HG03196 (cell line): ENCODE data around the gene SAMD1.

Experiments
- ATAC-seq: cut with Tn5 transposase; IDR thresholded peaks from one replicate; pipeline ENCODE4 v1.9.1; 2021; ENCODE audit not compliant: unreplicated experiment

The SAMD1 gene

DNA sequence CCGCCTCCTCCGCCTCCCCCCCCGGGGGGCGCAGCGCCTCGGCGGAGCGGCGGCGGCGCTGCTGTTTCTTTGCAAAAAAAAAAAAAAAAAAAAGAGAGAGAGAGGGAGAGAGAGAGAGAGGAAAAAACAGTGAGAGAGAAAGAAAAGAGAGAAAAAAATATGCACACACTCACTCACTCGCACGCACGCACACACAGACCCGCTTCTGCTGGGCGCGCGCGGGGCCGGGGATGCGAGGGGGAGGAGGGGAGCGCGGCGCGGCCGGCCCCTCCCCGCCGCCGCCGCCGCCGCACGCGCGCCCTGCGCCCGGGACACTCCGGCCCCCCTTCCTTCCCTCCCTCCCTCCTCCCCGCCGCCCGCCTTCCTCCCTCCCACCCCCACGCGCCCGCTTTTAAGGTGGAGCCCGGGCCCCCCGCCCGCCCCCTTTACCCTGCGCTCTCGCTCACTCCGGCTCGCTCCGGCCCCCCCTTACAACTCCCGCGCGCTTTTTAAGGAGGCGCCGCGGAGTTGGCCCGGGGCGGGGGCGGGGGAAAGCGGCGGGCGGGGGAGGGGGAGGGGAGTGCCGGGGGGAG is at the start of gene SAMD1:
SAMD1 (minus strand) TSS at position 243 of the 572 bp plus-strand sequence.
- peak; percentile 30 for ATAC-seq

DNA sequence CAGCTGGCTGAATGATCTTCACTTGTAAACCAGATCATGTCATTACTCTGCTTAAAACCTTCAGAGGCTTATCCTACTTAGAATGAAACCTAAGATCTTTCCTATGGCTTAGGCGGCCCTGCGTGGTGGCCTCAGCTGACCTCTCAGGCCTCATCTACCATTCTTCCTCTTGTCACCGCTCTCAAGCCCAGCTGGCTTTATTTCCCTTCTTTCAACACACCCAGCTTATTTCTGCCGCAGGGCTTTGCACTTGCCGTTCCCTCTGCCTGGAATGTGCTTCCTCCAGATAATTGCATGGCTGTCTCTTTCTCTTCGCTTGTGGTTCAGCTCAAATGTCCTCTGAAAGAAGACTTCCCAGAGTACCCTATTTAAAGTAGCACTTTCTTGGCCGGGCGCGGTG is 49.4 kb upstream of the SAMD1 start:
- ATAC-seq: no peak

DNA sequence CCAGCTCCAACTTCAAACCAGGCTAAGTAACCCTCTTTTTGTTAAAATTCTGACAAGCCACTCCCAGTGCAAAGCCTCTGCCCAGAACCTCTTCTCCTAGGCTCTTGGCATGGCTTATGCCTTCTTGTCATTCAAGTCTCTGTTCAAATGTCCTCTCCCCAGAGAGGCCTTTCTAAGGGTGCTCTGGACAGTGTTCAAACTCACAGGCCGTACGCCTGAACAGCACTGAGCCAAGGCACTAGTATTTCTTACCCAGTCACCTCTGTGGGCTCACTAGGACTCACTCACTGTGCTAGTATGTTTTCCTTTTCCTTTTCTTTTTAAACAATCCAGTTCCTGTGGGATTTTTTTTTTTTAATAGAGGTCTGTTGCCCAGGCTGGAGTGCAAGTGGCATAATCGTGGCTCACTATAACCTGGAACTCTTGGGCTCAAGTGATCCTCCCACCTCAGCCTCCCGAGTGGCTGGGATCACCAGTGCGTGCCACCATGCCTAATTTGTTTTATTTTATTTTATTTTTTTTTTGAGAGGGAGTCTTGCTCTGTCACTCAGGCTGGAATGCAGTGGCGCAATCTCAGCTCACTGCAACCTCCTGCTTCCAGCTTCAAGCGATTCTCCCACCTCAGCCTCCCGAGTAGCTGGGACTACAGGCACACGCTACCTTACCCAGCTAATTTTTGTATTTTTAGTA is 48.2 kb upstream of the SAMD1 start:
- no peak for ATAC-seq

GRCh38 chr19:14136509-14137281 is 46.1 kb upstream of the SAMD1 start, which contains the start of gene ASF1B:
Gene ASF1B (minus strand): TSS chr19:14136589. CDS start chr19:14136456, 133 bp downstream.
- peak; percentile 75 for ATAC-seq

GRCh38 chr19:14135985-14136508 is 45.5 kb upstream of the SAMD1 start:
- no peak for ATAC-seq

GRCh38 chr19:14135355-14135754 is 44.8 kb upstream of the SAMD1 start:
- ATAC-seq: no peak

- no peak for ATAC-seq
Measured at GRCh38 chr19:14127929-14128509, 37.5 kb upstream of the SAMD1 start.

DNA sequence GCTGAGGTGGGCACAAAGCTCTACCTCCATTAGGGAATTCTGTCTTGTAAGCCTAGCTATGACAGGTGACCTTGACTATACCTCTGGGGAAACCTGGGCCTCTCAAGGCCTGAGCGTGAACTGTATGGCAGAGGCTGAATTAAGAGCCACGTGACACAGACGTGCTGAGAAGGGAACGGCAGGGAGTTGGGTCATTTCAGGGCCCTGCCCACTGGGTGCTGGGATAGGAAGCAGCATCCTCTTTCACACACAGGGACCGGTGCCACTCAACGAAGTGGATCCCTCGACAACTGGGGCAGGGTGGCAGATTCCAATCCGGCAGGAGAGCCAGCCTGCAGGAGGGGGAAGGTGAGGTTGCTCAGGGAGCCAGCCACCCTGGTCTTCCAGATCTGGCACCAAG is 36.6 kb upstream of the SAMD1 start:
- no peak for ATAC-seq

DNA sequence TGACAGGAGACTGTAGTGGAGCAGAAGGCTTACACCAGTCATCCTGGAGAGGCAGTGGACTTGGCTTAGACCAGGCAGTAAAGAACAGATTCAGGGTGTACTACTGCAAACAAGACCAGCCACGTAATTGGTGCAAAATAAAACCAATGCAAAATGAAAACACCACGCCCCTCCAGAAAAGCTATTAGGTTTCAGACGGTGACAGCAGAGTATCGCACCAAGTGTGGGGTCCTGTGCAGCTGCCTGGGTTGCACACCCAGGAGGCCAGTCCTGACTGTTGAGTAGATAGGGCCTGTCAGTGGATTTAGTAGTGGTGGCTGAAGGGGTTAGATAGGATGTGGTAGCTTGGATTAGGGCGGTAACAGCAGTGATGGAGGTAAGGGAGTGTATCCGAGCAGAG is 32.4 kb upstream of the SAMD1 start:
- no peak for ATAC-seq

GRCh38 chr19:14120497-14120780 is 29.9 kb upstream of the SAMD1 start:
- no peak for ATAC-seq

DNA sequence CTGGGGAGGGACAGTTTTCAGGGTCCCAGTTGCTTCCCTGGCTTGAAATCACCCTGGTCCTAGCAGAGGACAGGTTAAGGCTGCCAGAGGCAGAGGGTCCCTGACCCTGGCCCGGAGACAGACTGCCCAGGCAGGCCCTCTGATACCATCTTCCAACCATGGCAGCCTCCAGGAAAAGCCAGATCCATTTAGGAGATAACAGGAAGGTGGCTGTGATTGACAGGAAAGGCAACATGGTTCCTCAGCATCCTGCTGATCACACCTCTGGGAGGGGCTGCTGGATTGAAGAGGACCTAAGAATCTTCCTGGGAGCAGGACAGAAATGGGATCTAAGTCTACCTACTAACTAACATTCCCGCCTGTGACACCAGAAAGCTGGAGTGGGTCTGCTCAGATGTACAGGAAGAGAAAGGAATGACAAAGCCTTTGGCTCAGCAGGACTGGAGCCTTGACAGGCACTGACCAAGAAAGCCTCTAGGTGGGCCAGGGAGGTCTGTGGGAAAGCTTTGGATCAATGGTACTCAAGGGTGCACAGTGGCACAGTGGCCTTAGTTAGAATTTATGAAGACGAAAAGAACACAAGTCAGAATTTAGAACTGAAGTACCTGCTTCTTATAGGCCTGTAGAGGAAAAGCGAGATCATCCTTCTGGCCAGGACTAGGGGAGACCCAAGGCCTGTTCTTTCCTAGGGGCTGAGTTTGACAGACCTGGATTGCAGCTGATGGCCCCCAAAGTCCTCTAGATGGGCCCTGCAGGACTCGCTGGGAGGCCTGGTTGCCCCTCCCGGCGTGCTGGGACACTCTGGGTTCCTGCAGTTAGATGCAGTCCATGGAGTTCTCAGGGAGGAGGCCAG is 29.3 kb upstream of the SAMD1 start:
- no peak for ATAC-seq

GRCh38 chr19:14119146-14119545 is 28.6 kb upstream of the SAMD1 start:
- ATAC-seq: no peak

DNA sequence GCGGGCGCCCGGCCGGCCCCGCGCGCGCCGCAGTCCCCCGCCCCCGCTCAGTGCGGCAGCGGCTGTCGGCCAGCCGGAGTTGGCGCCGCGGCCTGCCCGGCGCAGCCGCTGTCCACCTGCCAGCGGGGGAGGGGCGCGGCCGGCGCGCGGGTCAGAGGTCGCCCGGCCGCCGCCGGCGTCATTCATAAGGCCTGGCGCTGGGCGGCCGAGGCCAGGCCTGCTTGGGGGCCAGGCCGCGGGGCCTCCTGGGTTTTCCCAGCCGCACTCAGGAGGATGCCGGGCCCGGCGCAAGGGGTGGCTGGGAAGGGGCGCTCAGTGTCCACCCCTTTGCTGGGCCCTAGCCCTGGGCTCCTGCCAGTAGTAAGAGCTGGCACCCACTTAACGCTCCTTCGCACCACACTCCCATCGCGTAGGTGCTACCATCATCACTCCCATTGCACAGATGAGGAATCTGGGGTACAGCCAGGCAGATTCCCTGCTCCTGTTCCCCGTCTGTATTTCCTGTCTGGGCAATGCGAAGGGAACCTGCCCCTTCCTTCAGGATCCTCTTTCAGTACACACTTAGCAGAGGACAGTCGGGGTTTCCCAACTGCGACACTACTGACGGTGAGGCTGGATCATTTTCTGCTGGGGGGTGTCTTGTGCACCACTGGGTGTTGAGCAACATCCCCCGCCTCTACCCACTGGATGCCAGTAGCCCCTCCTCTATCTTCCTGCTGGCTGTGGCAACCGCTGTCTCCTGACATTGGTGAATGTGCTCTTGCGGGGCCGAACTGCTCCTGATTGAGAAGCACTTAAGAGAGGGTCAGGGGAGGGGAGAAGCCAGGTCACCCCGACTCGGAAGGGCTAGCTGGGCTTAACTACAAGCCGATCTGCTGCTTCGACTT is 27.9 kb upstream of the SAMD1 start:
- no peak for ATAC-seq

- ATAC-seq: peak; percentile 87
Measured at GRCh38 chr19:14117668-14118164, 27.2 kb upstream of the SAMD1 start, which contains the start of gene PRKACA. Gene PRKACA (minus strand): TSS chr19:14117762. CDS start chr19:14117547, 215 bp downstream.

- ATAC-seq: peak; percentile 6
Measured at GRCh38 chr19:14116918-14117578, 26.5 kb upstream of the SAMD1 start.

GRCh38 chr19:14116525-14116917 is 26.0 kb upstream of the SAMD1 start:
- no peak for ATAC-seq

DNA sequence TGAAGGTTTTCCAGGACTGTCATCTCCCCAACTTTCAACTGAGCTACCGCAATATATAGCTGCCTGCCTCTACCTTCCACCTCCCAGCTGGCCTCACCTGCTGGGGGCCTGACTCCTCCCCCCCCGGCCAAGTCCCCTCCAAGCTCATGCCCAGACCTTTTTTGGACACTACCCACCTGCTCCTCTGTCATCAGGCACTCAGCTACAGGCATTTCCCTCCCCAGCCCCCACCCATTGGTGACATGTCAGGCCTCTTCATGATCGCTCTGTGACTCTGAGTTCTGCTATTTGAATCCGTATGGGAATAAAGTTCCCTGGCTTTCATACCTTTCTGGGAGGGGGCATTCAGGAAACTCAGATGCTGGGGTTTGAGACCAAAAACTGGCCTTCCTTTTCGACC is 25.2 kb upstream of the SAMD1 start:
- ATAC-seq: no peak

DNA sequence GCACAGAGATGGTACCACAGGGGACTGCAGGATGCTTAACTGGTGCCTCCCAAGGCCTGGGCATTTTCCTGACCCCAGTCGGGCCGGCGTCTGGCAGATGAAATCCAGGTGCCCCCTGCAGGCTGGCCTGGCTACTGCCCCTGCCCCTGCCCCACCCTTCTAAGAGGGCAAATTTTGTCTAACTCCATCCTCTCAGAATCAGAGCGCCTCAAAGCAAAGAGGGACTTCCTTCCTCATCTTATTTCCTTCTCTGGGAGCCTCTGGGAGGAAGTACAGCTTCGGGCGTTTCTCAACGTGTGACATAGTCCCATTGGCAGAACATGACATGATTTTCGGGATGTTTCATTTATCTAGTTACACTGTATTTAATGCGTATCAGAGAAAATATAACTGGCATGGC is 24.3 kb upstream of the SAMD1 start:
- ATAC-seq: no peak

DNA sequence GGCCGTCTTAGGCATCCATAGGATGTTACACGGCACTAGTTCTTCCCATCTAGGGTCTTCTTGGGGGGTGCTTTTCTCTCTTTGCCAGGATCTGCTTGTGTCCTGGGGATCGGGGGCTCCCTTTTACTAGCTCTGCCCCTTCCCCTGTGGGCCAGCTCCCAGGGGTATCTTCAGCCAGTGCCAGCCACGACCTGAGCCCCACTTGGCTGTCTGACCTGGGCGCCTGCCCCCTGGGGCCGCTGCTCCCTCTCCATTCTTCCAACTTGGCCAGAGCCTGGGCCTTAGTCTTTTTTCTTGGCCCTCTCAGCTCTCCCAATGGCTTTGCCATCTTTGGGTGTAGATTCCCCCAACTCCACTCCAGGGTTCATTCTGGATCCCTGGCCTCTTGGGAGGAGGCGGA is 23.9 kb upstream of the SAMD1 start:
- no peak for ATAC-seq
